ENCODE measurements around the gene SMAD7.

Gene SMAD7

GRCh38 chr18:48954886-48955819, 4.4 kb upstream of the SMAD7 start:
- TF ChIP-seq SIN3A (IDR thresholded peaks at IDR 0.05; ENCODE audit: borderline replicate concordance, insufficient read depth, low read length) = no peak
- TF ChIP-seq REST (IDR thresholded peaks at IDR 0.05; ENCODE audit: insufficient read depth in 1 of 2, low read depth in 2 of 2, low read length in 2 of 2) = no peak
- no peak for TF ChIP-seq TAF1 (IDR thresholded peaks at IDR 0.05; ENCODE audit: borderline replicate concordance, insufficient read depth, low read length)
- no peak for TF ChIP-seq FOXP2 (optimal IDR thresholded peaks at IDR 0.05; ENCODE audit: borderline replicate concordance, extremely low read depth, extremely low read length, insufficient read depth)
- TF ChIP-seq POLR2AphosphoS5 (IDR thresholded peaks at IDR 0.05; ENCODE audit: low read depth, low read length) = no peak

GRCh38 chr18:48953104-48953706, 2.4 kb upstream of the SMAD7 start:
- TF ChIP-seq SIN3A (IDR thresholded peaks at IDR 0.05; ENCODE audit: borderline replicate concordance, insufficient read depth, low read length) = no peak
- no peak for TF ChIP-seq FOXP2 (optimal IDR thresholded peaks at IDR 0.05; ENCODE audit: borderline replicate concordance, extremely low read depth, extremely low read length, insufficient read depth)
- TF ChIP-seq POLR2AphosphoS5 (IDR thresholded peaks at IDR 0.05; ENCODE audit: low read depth, low read length) = no peak

GRCh38 chr18:48952287-48953103, 1.7 kb upstream of the SMAD7 start:
- peak; percentile 44 for TF ChIP-seq POLR2AphosphoS5 (IDR thresholded peaks at IDR 0.05; ENCODE audit: low read depth, low read length)
- 0 out of 2 replicates have a peak, but pooled peaks have one; percentile 23 for TF ChIP-seq TAF1 (IDR thresholded peaks at IDR 0.05; ENCODE audit: borderline replicate concordance, insufficient read depth, low read length)
- no peak for TF ChIP-seq SIN3A (IDR thresholded peaks at IDR 0.05; ENCODE audit: borderline replicate concordance, insufficient read depth, low read length)
- 0 out of 4 replicates have a peak, but pooled peaks of 1 of the 2 experiments have one; percentile 10 for TF ChIP-seq REST (IDR thresholded peaks at IDR 0.05; ENCODE audit: insufficient read depth in 1 of 2, low read depth in 2 of 2, low read length in 2 of 2)

- peak; percentile 58; the same call in 1 of the 2 replicates for TF ChIP-seq POLR2AphosphoS5 (IDR thresholded peaks at IDR 0.05; ENCODE audit: low read depth, low read length)
- peak; percentile 75; the same call in 1 of the 2 replicates for TF ChIP-seq TAF1 (IDR thresholded peaks at IDR 0.05; ENCODE audit: borderline replicate concordance, insufficient read depth, low read length)
- no peak; a peak in 1 of 4 replicates for TF ChIP-seq REST (IDR thresholded peaks at IDR 0.05; ENCODE audit: insufficient read depth in 1 of 2, low read depth in 2 of 2, low read length in 2 of 2)
These were observed 902 bp upstream of the SMAD7 start for GRCh38 chr18:48951448-48952286.
